ENCODE measurements around the gene KCNAB1. TPM values are rescaled to one million over a fixed set of nuclear protein-coding genes. Genes with fewer than 3 reads are reported as not detected.

Gene KCNAB1
- total RNA-seq, 2 donors from 2014 or later, result 2.6 to 3.5 TPM

DNA sequence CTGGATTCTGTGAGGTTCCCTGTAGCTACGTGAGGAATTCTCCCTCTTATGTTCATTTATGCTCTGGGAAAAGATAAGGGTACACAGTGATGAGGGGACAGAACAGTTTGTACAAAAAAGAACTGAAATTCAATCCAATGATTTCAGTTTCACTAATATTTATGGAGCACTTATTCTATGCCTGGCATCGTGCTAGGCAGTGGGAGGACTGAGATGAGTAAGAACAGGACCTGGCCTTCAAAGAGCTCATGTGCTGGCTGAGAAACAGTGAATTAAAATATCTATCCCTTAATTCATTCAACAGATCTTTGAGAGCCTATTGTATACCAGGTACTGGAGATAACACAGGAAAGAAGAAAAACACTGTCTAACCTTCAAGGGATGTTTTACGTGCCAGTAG lies 412.4 kb downstream of the KCNAB1 start:
- ATAC-seq, result no peak
- no peak for DNase-seq
- intact Hi-C loops (cut with DNase I), result no loop called here

GRCh38 chr3:156533205-156533604 lies 412.8 kb downstream of the KCNAB1 start:
- intact Hi-C loops (cut with DNase I), result no loop called here
- ATAC-seq (peak in 1 of 2 donors; percentile 20), DNase-seq (no peak)

DNA sequence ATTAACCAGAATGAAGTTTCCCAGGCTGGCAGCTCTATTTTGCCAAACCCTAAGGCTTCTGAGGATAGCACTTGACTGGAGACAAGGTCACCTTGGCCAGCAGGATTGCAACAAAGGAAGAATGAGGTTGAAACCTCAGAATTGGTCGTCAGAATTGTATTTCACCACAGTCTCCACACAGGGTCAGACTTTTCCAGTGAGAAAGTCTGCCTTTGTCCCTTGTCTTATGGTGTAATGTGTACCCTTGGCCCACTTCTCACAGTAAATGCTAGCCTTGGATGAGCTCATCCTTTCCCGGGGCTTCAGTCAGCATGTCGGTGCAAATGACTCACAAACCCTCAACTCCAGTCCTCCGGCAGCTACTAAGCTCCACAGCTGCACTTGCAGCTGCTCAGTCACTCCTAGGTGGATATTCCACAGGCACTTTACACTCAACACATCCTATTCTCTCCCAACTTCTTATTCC lies 414.8 kb downstream of the KCNAB1 start:
- intact Hi-C loops (cut with DNase I), result no loop called here
- DNase-seq (peak; percentile 70), ATAC-seq (peak; percentile 90 to 98)

GRCh38 chr3:156535798-156536197 lies 415.4 kb downstream of the KCNAB1 start:
- no peak for ATAC-seq
- no peak for DNase-seq
- intact Hi-C loops (cut with DNase I), result no loop called here

- no peak for ATAC-seq
- intact Hi-C loops (cut with DNase I), result no loop called here
- DNase-seq, result no peak
Observed at GRCh38 chr3:156536524-156537316, 416.3 kb downstream of the KCNAB1 start.

GRCh38 chr3:156539051-156539450 lies 418.7 kb downstream of the KCNAB1 start:
- intact Hi-C loops (cut with DNase I), result no loop called here
- no peak for DNase-seq
- ATAC-seq, result no peak

DNA sequence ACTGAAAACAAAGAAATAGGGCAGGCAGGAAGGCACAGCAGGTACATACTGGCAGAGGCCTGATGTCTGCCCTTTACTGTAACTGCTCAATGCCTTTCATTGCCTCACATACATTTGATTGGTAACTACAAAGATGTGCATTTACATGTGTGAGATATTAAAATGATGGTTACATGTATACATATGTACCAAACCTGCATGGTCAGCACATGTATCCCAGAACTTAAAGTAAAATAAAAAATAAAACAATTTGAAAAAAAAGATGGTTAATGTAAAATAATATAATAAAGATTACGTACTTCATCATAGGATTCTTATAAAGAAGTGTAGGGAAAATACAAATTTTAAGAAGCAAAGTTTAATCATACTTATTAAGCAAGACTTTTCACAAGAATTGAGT lies 419.4 kb downstream of the KCNAB1 start:
- DNase-seq (no peak), ATAC-seq (no peak)
- intact Hi-C loops (cut with DNase I), result no loop called here

GRCh38 chr3:156542101-156543042 lies 422.0 kb downstream of the KCNAB1 start:
- ATAC-seq (peak; percentile 44 to 65), DNase-seq (no peak)
- intact Hi-C loops (cut with DNase I), result no loop called here

DNA sequence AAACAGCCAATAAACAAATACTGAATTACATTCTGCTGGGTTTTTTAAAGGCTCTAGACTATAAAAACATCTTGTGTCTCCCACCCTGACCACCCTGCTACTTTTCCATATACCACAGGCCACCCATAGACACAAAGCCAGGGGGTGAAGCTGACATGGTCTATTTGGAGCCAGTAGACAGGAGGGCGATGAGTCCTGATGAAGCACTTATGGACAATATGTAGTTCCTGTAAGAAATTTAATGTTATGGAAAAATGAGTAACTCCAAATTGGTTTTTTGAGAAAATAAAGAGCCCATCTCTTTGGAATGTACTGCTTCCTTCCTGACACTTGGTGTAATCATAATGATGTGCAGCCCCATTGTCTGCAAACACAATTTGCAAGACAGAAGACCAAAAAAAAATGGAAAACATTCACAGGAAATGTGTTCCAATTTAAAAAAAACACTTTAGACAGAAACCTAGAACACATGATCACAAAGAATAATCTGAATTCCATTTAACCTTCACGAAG lies 422.7 kb downstream of the KCNAB1 start:
- ATAC-seq, result no peak
- DNase-seq, result no peak
- intact Hi-C loops (cut with DNase I), result no loop called here

GRCh38 chr3:156547637-156548036 lies 427.3 kb downstream of the KCNAB1 start:
- DNase-seq, result no peak
- peak in 1 of 2 donors; percentile 22 for ATAC-seq
- intact Hi-C loops (cut with DNase I), result loop anchor here in 1 of 2 donors (5.0 kb wide), 1 partner anchor 540 kb away; no protein-coding TSS in a partner anchor

DNA sequence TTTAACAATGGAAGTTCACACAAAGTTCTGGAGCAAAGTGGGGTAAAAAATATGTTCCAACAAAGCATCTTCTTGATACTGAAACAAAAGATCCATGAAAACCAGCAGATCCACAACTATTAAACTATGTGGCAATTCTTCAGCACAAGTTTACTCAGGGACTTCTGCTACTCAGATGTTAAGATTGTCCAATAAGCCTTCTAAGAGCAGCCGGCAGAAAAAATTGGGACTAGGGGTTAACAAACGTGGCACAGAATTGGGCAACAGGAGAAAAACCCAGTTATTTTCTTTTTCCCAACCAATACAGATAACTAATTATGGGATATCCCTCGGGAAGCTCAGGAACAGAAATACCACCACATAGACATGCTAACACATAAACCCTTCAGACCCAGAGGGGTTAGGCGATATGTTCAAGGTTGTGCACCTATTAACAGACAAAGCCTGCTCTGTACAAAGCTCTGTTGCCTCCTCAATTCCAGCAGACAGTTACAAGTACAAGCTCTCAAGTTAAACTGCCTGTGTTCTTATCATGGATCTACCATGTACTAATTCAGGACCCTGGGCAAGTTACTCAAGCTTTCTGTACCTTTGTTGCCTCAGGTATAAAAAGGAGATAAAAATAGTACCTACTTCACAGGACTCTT lies 427.8 kb downstream of the KCNAB1 start:
- ATAC-seq (peak in 1 of 2 donors; percentile 29), DNase-seq (no peak)
- intact Hi-C loops (cut with DNase I), result loop anchor here in 1 of 2 donors (5.0 kb wide), 1 partner anchor 539 kb away; no protein-coding TSS in a partner anchor

DNA sequence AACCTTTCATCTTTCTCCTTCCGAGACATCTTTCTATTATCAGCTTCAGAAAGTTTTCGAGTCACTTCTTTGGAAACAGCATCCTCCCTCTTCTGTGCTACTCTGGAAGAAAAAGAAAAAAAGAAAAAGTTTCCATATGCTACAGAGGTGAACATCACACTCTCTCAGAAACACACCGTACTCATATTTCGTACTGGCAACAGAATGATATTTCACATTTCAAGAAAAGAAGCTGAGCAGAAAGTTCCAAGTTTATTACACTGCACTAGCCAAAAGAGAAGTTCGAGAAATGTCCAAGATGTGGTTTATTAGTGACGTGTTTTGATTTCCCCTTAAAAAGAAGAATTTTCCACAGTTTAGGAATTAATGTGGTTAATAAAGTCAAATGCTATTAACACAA lies 428.5 kb downstream of the KCNAB1 start:
- intact Hi-C loops (cut with DNase I), result loop anchor here in 1 of 2 donors (5.0 kb wide), 1 partner anchor 538 kb away; no protein-coding TSS in a partner anchor

DNA sequence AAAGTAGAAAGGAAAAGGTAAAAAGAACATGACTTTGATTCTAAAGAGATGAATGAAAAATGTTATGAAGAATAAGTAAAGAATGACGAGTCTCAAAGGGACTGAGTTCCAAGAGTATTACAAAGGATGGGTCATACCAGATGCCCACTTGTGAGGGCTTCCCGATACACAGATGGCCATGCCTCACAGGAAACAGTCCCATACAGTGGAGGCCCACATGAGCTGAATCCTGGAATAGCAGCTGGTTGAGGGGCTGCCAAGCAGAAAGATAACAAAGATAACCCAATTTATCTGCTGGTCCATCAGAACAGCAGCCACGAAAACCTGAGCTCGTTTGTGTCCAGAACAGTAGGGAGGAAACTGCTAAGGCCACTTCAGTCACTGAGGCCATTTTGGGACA lies 430.9 kb downstream of the KCNAB1 start:
- ATAC-seq (no peak), DNase-seq (no peak)
- intact Hi-C loops (cut with DNase I), result loop anchor here in 1 of 2 donors (10.0 kb wide), 1 partner anchor 124 kb away; the partner anchor contains the start of gene TIPARP

More for the DNA sequence above, 428.5 kb downstream of the KCNAB1 start:
- ATAC-seq (no peak), DNase-seq (no peak)

DNA sequence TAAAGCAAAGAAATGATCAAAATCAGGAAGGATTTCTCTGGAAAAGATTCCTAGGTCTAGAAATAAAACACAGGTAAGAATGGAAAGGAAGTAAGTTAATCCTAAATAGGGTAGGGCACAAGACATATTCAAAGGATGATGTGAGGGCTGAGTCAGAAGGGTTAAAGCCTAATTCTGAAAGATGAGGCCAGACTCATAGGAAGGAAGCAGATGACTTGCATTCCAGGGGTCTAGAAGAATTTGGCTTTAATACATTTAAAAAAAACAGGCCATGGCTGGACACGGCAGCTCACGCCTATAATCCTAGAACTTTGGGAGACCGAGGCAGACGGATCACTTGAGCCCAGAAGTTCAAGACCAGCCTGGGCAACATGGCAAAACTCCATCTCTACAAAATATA lies 431.4 kb downstream of the KCNAB1 start:
- intact Hi-C loops (cut with DNase I), result loop anchor here in 1 of 2 donors (10.0 kb wide), 1 partner anchor 123 kb away; the partner anchor contains the start of gene TIPARP
- DNase-seq, result no peak
- no peak for ATAC-seq

DNA sequence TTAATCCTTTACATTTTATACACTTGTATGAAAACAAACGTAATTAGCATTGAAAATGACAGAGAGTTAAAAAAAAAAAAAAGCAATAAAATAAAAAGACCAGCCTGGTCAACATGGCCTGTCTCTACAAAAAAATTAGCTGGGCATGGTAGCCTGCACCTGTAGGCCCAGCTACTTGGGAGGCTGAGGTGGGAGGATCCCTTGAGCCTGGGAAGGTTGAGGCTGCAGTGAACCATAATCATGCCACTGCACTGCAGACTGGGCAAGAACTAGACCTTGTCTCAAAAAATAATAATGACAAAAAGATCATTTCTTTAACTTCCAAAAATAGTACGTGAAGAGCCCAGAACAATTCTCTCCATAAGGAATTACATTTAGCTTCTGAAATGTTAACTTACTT lies 432.6 kb downstream of the KCNAB1 start:
- intact Hi-C loops (cut with DNase I), result loop anchor here in 1 of 2 donors (10.0 kb wide), 1 partner anchor 122 kb away; the partner anchor contains the start of gene TIPARP
- no peak for ATAC-seq
- DNase-seq, result no peak

DNA sequence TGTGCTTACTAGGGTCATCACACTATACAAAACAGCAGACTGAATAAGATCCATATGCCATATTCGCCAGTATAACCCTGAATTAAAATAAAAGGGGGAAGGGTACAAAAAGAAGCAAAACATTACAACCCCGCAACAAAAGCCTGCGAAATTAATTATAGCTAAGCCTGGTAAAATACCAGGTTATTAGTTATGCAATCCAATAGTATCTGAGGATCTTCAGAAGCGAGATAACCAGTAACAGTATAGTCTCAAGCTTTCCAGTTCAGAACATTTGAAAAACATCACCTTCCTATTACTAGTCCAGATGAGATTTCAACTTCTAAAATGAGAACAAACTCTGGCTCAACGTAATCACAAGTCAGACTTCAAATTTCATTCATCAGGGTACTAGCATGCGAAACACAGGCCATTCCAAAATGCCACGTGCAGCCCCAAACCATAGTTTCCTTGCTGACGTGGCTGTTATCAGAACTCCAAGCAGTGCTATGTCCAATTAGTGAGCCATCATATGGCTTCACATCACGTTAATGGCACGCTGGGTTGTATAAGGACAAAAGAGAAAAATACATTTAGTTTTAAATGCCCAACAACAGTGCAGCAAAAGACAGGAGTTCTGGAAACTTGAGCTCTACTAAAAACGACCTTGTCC lies 433.5 kb downstream of the KCNAB1 start:
- peak in 1 of 2 donors; percentile 27 for ATAC-seq
- no peak for DNase-seq
- intact Hi-C loops (cut with DNase I), result loop anchor here in 1 of 2 donors (10.0 kb wide), 1 partner anchor 121 kb away; the partner anchor contains the start of gene TIPARP

- DNase-seq (no peak), ATAC-seq (no peak)
- intact Hi-C loops (cut with DNase I), result loop anchor here in 1 of 2 donors (10.0 kb wide), 1 partner anchor 120 kb away; the partner anchor contains the start of gene TIPARP
Observed at GRCh38 chr3:156554515-156554841, 434.1 kb downstream of the KCNAB1 start.

All from left cardiac atrium (tissue), 4 donors.